Gastroesophageal sphincter (tissue), 4 donors: Measurements from ENCODE around the gene ADAMTSL3. TPM values are rescaled to one million over a fixed set of nuclear protein-coding genes. Genes with fewer than 3 reads are reported as not detected.

Experiments used
- ATAC-seq: fragments of 150-250 bp; one replicate; pipeline ENCODE4 v1.9.1; 2016; ENCODE audit warnings: mild to moderate bottlenecking, moderate library complexity
- H3K27ac ChIP-seq, 4 donors: fragments of 200-600 bp; sonication (generic) in 3 of 4; 1 replicate in 3 of 4; 2 replicates in 1 of 4; pipeline ENCODE4 v1.5.1; 2016 to 2019
- H3K27me3 ChIP-seq: fragments of 200-600 bp; sonication (generic); one replicate; pipeline ENCODE4 v1.5.1; 2019
- H3K36me3 ChIP-seq, 2 donors: fragments of 200-600 bp; sonication (generic); one replicate each; pipeline ENCODE4 v1.5.1; 2019; ENCODE audit warnings: control low read depth in 1 of 2
- H3K4me1 ChIP-seq, 3 donors: fragments of 200-600 bp; sonication (generic); 1 replicate in 2 of 3; 2 replicates in 1 of 3; pipeline ENCODE4 v1.5.1; 2016 to 2019; ENCODE audit warnings: control low read depth in 2 of 3
- H3K4me3 ChIP-seq, 2 donors: fragments of 200-600 bp; sonication (generic); one replicate each; pipeline ENCODE4 v1.5.1; 2019; ENCODE audit warnings: mild to moderate bottlenecking in 1 of 2, moderate library complexity in 1 of 2
- H3K9me3 ChIP-seq, 3 donors: fragments of 200-600 bp; sonication (generic); one replicate each; pipeline ENCODE4 v1.5.1; 2017 to 2019; ENCODE audit warnings: control low read depth in 2 of 3
- CTCF ChIP-seq, 4 experiments: fragments of 200-600 bp in 2 of 4; fragments of 450-650 bp in 2 of 4; sonication (generic) in 1 of 4; IDR thresholded peaks; one replicate each; pipeline ENCODE4 v1.5.1; 2017 to 2019; ENCODE audit warnings: antibody characterized with exemption in 4 of 4, mild to moderate bottlenecking in 2 of 4, moderate library complexity in 2 of 4
- EP300 ChIP-seq: sonication (generic); formaldehyde crosslinking; IDR thresholded peaks from one replicate; pipeline ENCODE4 v1.6.1; 2017; ENCODE audit warnings: antibody characterized with exemption, mild to moderate bottlenecking
- POLR2A ChIP-seq, 2 donors: fragments of 450-650 bp; IDR thresholded peaks; one replicate each; pipeline ENCODE4 v1.6.1; 2017; ENCODE audit warnings: antibody characterized with exemption in 2 of 2, mild to moderate bottlenecking in 2 of 2, moderate library complexity in 1 of 2
- POLR2AphosphoS5 ChIP-seq: sonication (generic); formaldehyde crosslinking; IDR thresholded peaks from one replicate; pipeline ENCODE4 v1.6.1; 2017; ENCODE audit warnings: antibody characterized with exemption
- WGBS, 2 donors: methylation state at CpG; one replicate each; pipeline ENCODE4 v1.1.5; 2018; ENCODE audit warnings: low coverage in 1 of 2; 5-methylcytosine and 5-hydroxymethylcytosine counted together
- total RNA-seq, 4 donors: library from RNA; depleted of rRNA; stranded (reverse); fragments of >200 nt; gene quantifications; one replicate each; pipeline ENCODE4 v1.1.0, GENCODE V29; 2016

The ADAMTSL3 gene
- total RNA-seq, 4 donors from 2014 or later = 19.4 to 35.9 (median 24.1) TPM

GRCh38 chr15:83733691-83734090 lies 79.8 kb downstream of the ADAMTSL3 start:
- TF ChIP-seq EP300 = no peak
- no peak for TF ChIP-seq POLR2AphosphoS5
- TF ChIP-seq POLR2A (IDR thresholded peaks at IDR 0.05) = no peak
- TF ChIP-seq CTCF (IDR thresholded peaks at IDR 0.05) = no peak
- no peaks in the 10 kb centered on the region for H3K27me3 ChIP-seq
- no peak for ATAC-seq
- H3K9me3 ChIP-seq = no peaks in the 10 kb centered on the region
- H3K27ac ChIP-seq = no peak overlapping the region
- 93 to 96% methylated on average over 5 of the region's 5 CpGs for WGBS, 2 donors
- H3K4me1 ChIP-seq = no peaks in the 10 kb centered on the region
- H3K4me3 ChIP-seq = no peak overlapping the region
- no peaks in the 10 kb centered on the region for H3K36me3 ChIP-seq

GRCh38 chr15:83734487-83734886 lies 80.6 kb downstream of the ADAMTSL3 start:
- Histone ChIP-seq H3K27ac (no peak overlapping the region), H3K36me3 (no peaks in the 10 kb centered on the region), H3K4me3 (no peak overlapping the region), H3K4me1 (no peaks in the 10 kb centered on the region), H3K9me3 (no peaks in the 10 kb centered on the region), H3K27me3 (no peaks in the 10 kb centered on the region)
- WGBS, 2 donors = 64 to 100% methylated on average over 1 to 3 of the region's 3 CpGs
- TF ChIP-seq EP300 (no peak), CTCF (IDR thresholded peaks at IDR 0.05) (peak in 1 of 4 experiments; percentile 30), POLR2A (IDR thresholded peaks at IDR 0.05) (no peak)
- no peak for ATAC-seq

- Histone ChIP-seq H3K4me3 (no peak overlapping the region), H3K36me3 (no peaks in the 10 kb centered on the region), H3K4me1 (no peaks in the 10 kb centered on the region), H3K9me3 (no peaks in the 10 kb centered on the region), H3K27me3 (no peaks in the 10 kb centered on the region), H3K27ac (no peak overlapping the region)
- 75 to 100% methylated on average over 1 to 2 of the region's 3 CpGs for WGBS, 2 donors
- TF ChIP-seq CTCF (IDR thresholded peaks at IDR 0.05) (no peak), EP300 (no peak), POLR2AphosphoS5 (no peak), POLR2A (IDR thresholded peaks at IDR 0.05) (no peak)
- no peak for ATAC-seq
These were observed 85.7 kb downstream of the ADAMTSL3 start for GRCh38 chr15:83739629-83740028.

- Histone ChIP-seq H3K27me3 (no peaks in the 10 kb centered on the region), H3K36me3 (no peaks in the 10 kb centered on the region), H3K4me3 (no peak overlapping the region), H3K4me1 (peaks cover 4 to 25% (median 5%) of the 10 kb centered on the region in 3 donors), H3K9me3 (no peaks in the 10 kb centered on the region), H3K27ac (no peak overlapping the region)
- no peak for ATAC-seq
- WGBS, 2 donors = 83 to 100% methylated on average over 1 of the region's 1 CpG
- no peak for TF ChIP-seq EP300
- no peak for TF ChIP-seq CTCF (IDR thresholded peaks at IDR 0.05)
- no peak for TF ChIP-seq POLR2AphosphoS5
- TF ChIP-seq POLR2A (IDR thresholded peaks at IDR 0.05) = no peak
These were observed 91.8 kb downstream of the ADAMTSL3 start for GRCh38 chr15:83745771-83746170.

GRCh38 chr15:83746231-83746630 lies 92.3 kb downstream of the ADAMTSL3 start:
- Histone ChIP-seq H3K27ac (peak overlapping the region in 3 of 4 donors; percentile 3 to 82 (median 71)), H3K4me1 (peaks cover 4 to 25% (median 5%) of the 10 kb centered on the region in 3 donors), H3K9me3 (no peaks in the 10 kb centered on the region), H3K36me3 (no peaks in the 10 kb centered on the region), H3K4me3 (no peak overlapping the region), H3K27me3 (no peaks in the 10 kb centered on the region)
- no peak for ATAC-seq
- 84 to 88% methylated on average over 4 of the region's 4 CpGs for WGBS, 2 donors
- no peak for TF ChIP-seq EP300
- TF ChIP-seq POLR2AphosphoS5 = no peak
- no peak for TF ChIP-seq POLR2A (IDR thresholded peaks at IDR 0.05)
- TF ChIP-seq CTCF (IDR thresholded peaks at IDR 0.05) = no peak
